WTC11 (cell line): ENCODE measurements around the gene CCSER1. TPM values are rescaled to one million over a fixed set of nuclear protein-coding genes. Genes with fewer than 3 reads are reported as not detected.

Experiments
- ATAC-seq: fragments of 200-7000 bp; cut with Tn5 transposase; 2 replicates; pipeline ENCODE4 v1.10.0; 2021; ENCODE audit warnings: mild to moderate bottlenecking, moderate library complexity
- CTCF ChIA-PET: fragments of 300-600 bp; sonication (Branson Sonifier 250); formaldehyde crosslinking; loops from one replicate; lab custom pipeline; 2021; ENCODE audit warnings: antibody characterized with exemption; lab: Charles Lee
- POLR2A ChIA-PET: fragments of 350-600 bp; sonication (Branson Sonifier 250); formaldehyde crosslinking; loops from one replicate; lab custom pipeline; 2021; ENCODE audit warnings: antibody characterized with exemption; lab: Charles Lee
- DNase-seq: peaks from one replicate; pipeline ENCODE4 v3.0.0; 2021; ENCODE audit warnings: low spot score
- H3K27ac Mint-ChIP-seq: 2 replicates; pipeline ENCODE4 v1.8.0; 2021; ENCODE audit warnings: mixed read lengths
- H3K27me3 Mint-ChIP-seq: 2 replicates; pipeline ENCODE4 v1.8.0; 2021; ENCODE audit warnings: low read depth, mild to moderate bottlenecking, moderate library complexity, mixed read lengths
- H3K36me3 Mint-ChIP-seq: 2 replicates; pipeline ENCODE4 v1.8.0; 2021; ENCODE audit warnings: mixed read lengths
- H3K4me1 Mint-ChIP-seq: 2 replicates; pipeline ENCODE4 v1.8.0; 2022; ENCODE audit warnings: mixed read lengths
- H3K4me3 Mint-ChIP-seq: 2 replicates; pipeline ENCODE4 v1.8.0; 2021; ENCODE audit warnings: mild to moderate bottlenecking, moderate library complexity, mixed read lengths
- H3K9me3 Mint-ChIP-seq: 2 replicates; pipeline ENCODE4 v1.8.0; 2021; ENCODE audit warnings: mixed read lengths
- CBFB ChIP-seq: sonication (generic); formaldehyde crosslinking; IDR thresholded peaks from 2 replicates; pipeline ENCODE4 v1.8.1; 2022; ENCODE audit warnings: mild to moderate bottlenecking, low read depth, missing genetic modification reagents
- CREB1 ChIP-seq: sonication (generic); formaldehyde crosslinking; IDR thresholded peaks from 2 replicates; pipeline ENCODE4 v1.8.0; 2023; ENCODE audit warnings: mild to moderate bottlenecking, missing genetic modification reagents
- ELF4 ChIP-seq: sonication (generic); formaldehyde crosslinking; IDR thresholded peaks from 2 replicates; pipeline ENCODE4 v1.8.1; 2022; ENCODE audit warnings: low read depth, mild to moderate bottlenecking, moderate library complexity, missing genetic modification reagents
- ESRRA ChIP-seq: sonication (generic); formaldehyde crosslinking; IDR thresholded peaks from 2 replicates; pipeline ENCODE4 v1.8.1; 2022; ENCODE audit warnings: mild to moderate bottlenecking, missing genetic modification reagents, borderline replicate concordance
- FOXK1 ChIP-seq: sonication (generic); formaldehyde crosslinking; IDR thresholded peaks from 2 replicates; pipeline ENCODE4 v1.8.0; 2022; ENCODE audit warnings: mild to moderate bottlenecking, moderate library complexity, missing genetic modification reagents
- JUN ChIP-seq: sonication (generic); formaldehyde crosslinking; IDR thresholded peaks from 2 replicates; pipeline ENCODE4 v1.8.0; 2023; ENCODE audit warnings: mild to moderate bottlenecking, missing genetic modification reagents
- NFATC4 ChIP-seq: fragments of 250-450 bp; sonication (Bioruptor Pico); IDR thresholded peaks from 2 replicates; pipeline ENCODE4 v1.9.0; 2021; ENCODE audit warnings: mild to moderate bottlenecking
- NFE2L1 ChIP-seq: sonication (generic); formaldehyde crosslinking; IDR thresholded peaks from 2 replicates; pipeline ENCODE4 v1.8.1; 2023; ENCODE audit warnings: missing genetic modification reagents
- NR2C2 ChIP-seq: sonication (generic); formaldehyde crosslinking; IDR thresholded peaks from 2 replicates; pipeline ENCODE4 v1.8.0; 2022; ENCODE audit warnings: mild to moderate bottlenecking, missing genetic modification reagents
- NR3C1 ChIP-seq: sonication (generic); formaldehyde crosslinking; conservative IDR thresholded peaks from 2 replicates; pipeline ENCODE4 v1.8.1; 2023; ENCODE audit warnings: low read depth, mild to moderate bottlenecking, missing genetic modification reagents
- OVOL2 ChIP-seq: fragments of 250-450 bp; sonication (Bioruptor Pico); IDR thresholded peaks from 2 replicates; pipeline ENCODE4 v1.9.0; 2021; ENCODE audit warnings: mild to moderate bottlenecking, borderline replicate concordance
- SMAD4 ChIP-seq: sonication (generic); formaldehyde crosslinking; IDR thresholded peaks from 2 replicates; pipeline ENCODE4 v1.8.0; 2022; ENCODE audit warnings: mild to moderate bottlenecking, missing genetic modification reagents
- TEAD1 ChIP-seq: sonication (generic); formaldehyde crosslinking; IDR thresholded peaks from 2 replicates; pipeline ENCODE4 v1.8.0; 2022; ENCODE audit warnings: mild to moderate bottlenecking, missing genetic modification reagents
- ZNF138 ChIP-seq: sonication (generic); formaldehyde crosslinking; conservative IDR thresholded peaks from 2 replicates; pipeline ENCODE4 v1.8.1; 2022; ENCODE audit warnings: mild to moderate bottlenecking, moderate library complexity, missing genetic modification reagents
- ZNF263 ChIP-seq: sonication (generic); formaldehyde crosslinking; IDR thresholded peaks from 2 replicates; pipeline ENCODE4 v1.8.1; 2022; ENCODE audit warnings: low read depth, mild to moderate bottlenecking, moderate library complexity, missing genetic modification reagents
- ZNF423 ChIP-seq: fragments of 250-450 bp; sonication (Bioruptor Pico); IDR thresholded peaks from 2 replicates; pipeline ENCODE4 v2.1.2; 2022; ENCODE audit warnings: mild to moderate bottlenecking, moderate library complexity
- total RNA-seq: library from RNA; stranded (reverse); gene quantifications from 3 replicates; pipeline ENCODE4 v1.2.3, GENCODE V29; 2021
- TF ChIP-seq, protein P1 (sequence below): fragments of 250-450 bp; sonication (Bioruptor Pico); IDR thresholded peaks from 2 replicates; pipeline ENCODE4 v1.9.0; 2021; ENCODE audit warnings: mild to moderate bottlenecking
- TF ChIP-seq, protein P2 (sequence below): sonication (generic); formaldehyde crosslinking; IDR thresholded peaks from 2 replicates; pipeline ENCODE4 v1.8.1; 2023; ENCODE audit warnings: mild to moderate bottlenecking, missing genetic modification reagents, borderline replicate concordance
- TF ChIP-seq, protein P3 (sequence below): sonication (generic); formaldehyde crosslinking; IDR thresholded peaks from 2 replicates; pipeline ENCODE4 v1.8.0; 2022; ENCODE audit warnings: mild to moderate bottlenecking, missing genetic modification reagents
- TF ChIP-seq, protein P4 (sequence below): fragments of 250-450 bp; sonication (Bioruptor Pico); IDR thresholded peaks from 2 replicates; pipeline ENCODE4 v2.1.2; 2022; ENCODE audit warnings: mild to moderate bottlenecking, moderate library complexity
- TF ChIP-seq, protein P5 (sequence below): sonication (generic); formaldehyde crosslinking; IDR thresholded peaks from 2 replicates; pipeline ENCODE4 v1.8.0; 2023; ENCODE audit warnings: missing genetic modification reagents, mild to moderate bottlenecking, borderline replicate concordance
- TF ChIP-seq, protein P6 (sequence below): sonication (generic); formaldehyde crosslinking; IDR thresholded peaks from 2 replicates; pipeline ENCODE4 v1.8.0; 2022; ENCODE audit warnings: mild to moderate bottlenecking, missing genetic modification reagents

Gene CCSER1
- total RNA-seq, 1 experiment from 2014 or later, result 0.87 TPM

DNA sequence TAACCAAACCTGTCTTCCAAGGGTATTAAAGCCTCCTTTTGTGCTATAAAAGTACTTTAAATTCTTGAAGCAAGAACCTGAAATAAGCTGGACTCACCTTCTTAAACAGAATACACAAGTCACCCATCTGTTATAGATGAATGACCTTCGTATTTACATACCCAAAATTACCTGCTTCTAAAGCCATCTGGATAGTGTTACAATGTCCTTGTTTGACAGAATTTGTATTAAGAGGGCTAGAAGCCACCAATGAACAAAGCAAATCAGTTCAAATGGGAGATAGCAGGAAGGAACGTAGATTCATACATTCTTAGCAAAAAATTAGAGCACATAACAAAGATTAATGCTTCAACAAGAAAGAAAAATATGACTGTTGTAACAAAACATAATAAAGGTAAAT lies 33.7 kb upstream of the CCSER1 start (continued):
- TF ChIP-seq, protein P1, sequence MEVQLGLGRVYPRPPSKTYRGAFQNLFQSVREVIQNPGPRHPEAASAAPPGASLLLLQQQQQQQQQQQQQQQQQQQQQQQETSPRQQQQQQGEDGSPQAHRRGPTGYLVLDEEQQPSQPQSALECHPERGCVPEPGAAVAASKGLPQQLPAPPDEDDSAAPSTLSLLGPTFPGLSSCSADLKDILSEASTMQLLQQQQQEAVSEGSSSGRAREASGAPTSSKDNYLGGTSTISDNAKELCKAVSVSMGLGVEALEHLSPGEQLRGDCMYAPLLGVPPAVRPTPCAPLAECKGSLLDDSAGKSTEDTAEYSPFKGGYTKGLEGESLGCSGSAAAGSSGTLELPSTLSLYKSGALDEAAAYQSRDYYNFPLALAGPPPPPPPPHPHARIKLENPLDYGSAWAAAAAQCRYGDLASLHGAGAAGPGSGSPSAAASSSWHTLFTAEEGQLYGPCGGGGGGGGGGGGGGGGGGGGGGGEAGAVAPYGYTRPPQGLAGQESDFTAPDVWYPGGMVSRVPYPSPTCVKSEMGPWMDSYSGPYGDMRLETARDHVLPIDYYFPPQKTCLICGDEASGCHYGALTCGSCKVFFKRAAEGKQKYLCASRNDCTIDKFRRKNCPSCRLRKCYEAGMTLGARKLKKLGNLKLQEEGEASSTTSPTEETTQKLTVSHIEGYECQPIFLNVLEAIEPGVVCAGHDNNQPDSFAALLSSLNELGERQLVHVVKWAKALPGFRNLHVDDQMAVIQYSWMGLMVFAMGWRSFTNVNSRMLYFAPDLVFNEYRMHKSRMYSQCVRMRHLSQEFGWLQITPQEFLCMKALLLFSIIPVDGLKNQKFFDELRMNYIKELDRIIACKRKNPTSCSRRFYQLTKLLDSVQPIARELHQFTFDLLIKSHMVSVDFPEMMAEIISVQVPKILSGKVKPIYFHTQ, result no peak
- no peak for TF ChIP-seq JUN (CRISPR knock-in tag)
- no peak for TF ChIP-seq CREB1
- no peak for TF ChIP-seq TEAD1
- no peak for TF ChIP-seq ZNF138 (CRISPR knock-in tag)
- no peak for TF ChIP-seq NR2C2 (CRISPR knock-in tag)

DNA sequence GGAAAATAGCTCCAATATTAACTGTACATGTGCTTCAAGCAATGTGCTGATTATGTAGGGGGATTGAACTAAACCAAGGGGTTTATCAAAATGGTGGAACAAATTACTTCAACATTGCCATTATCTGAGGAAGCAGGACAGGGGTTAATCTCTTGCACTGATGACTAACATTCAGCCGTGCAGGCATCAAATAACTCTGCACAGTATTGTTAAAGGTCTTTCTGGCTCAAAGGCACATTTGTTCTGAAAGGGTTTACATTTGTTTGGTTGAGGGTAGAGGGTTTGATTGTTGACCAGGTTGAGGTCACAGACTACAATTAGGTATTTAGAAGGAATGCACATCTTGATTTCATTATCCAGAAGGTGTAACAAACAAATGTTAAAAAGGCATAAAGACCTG lies 32.2 kb upstream of the CCSER1 start:
- CTCF ChIA-PET, result no interaction called here
- DNase-seq (no peak), ATAC-seq (no peak)
- Mint-ChIP-seq H3K4me1 (no peaks in the 10 kb centered on the region), H3K27me3 (no peaks in the 10 kb centered on the region), H3K4me3 (no peak overlapping the region), H3K9me3 (peaks cover 9% of the 10 kb centered on the region; the same call in 1 of the 2 replicates), H3K27ac (no peak overlapping the region), H3K36me3 (no peaks in the 10 kb centered on the region)
- POLR2A ChIA-PET, result no interaction called here
- TF ChIP-seq NFE2L1, result no peak
- TF ChIP-seq ESRRA (CRISPR knock-in tag), result no peak
- TF ChIP-seq CBFB (CRISPR knock-in tag), result no peak
- TF ChIP-seq ZNF263 (CRISPR knock-in tag), result no peak
- TF ChIP-seq ZNF423 (CRISPR knock-in tag), result no peak
- TF ChIP-seq SMAD4 (CRISPR knock-in tag), result no peak
- TF ChIP-seq, protein P2, sequence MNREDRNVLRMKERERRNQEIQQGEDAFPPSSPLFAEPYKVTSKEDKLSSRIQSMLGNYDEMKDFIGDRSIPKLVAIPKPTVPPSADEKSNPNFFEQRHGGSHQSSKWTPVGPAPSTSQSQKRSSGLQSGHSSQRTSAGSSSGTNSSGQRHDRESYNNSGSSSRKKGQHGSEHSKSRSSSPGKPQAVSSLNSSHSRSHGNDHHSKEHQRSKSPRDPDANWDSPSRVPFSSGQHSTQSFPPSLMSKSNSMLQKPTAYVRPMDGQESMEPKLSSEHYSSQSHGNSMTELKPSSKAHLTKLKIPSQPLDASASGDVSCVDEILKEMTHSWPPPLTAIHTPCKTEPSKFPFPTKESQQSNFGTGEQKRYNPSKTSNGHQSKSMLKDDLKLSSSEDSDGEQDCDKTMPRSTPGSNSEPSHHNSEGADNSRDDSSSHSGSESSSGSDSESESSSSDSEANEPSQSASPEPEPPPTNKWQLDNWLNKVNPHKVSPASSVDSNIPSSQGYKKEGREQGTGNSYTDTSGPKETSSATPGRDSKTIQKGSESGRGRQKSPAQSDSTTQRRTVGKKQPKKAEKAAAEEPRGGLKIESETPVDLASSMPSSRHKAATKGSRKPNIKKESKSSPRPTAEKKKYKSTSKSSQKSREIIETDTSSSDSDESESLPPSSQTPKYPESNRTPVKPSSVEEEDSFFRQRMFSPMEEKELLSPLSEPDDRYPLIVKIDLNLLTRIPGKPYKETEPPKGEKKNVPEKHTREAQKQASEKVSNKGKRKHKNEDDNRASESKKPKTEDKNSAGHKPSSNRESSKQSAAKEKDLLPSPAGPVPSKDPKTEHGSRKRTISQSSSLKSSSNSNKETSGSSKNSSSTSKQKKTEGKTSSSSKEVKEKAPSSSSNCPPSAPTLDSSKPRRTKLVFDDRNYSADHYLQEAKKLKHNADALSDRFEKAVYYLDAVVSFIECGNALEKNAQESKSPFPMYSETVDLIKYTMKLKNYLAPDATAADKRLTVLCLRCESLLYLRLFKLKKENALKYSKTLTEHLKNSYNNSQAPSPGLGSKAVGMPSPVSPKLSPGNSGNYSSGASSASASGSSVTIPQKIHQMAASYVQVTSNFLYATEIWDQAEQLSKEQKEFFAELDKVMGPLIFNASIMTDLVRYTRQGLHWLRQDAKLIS (CRISPR knock-in tag), result no peak
- TF ChIP-seq, protein P3, sequence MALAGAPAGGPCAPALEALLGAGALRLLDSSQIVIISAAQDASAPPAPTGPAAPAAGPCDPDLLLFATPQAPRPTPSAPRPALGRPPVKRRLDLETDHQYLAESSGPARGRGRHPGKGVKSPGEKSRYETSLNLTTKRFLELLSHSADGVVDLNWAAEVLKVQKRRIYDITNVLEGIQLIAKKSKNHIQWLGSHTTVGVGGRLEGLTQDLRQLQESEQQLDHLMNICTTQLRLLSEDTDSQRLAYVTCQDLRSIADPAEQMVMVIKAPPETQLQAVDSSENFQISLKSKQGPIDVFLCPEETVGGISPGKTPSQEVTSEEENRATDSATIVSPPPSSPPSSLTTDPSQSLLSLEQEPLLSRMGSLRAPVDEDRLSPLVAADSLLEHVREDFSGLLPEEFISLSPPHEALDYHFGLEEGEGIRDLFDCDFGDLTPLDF (CRISPR knock-in tag), result no peak
- no peak for TF ChIP-seq NFATC4 (CRISPR knock-in tag)

DNA sequence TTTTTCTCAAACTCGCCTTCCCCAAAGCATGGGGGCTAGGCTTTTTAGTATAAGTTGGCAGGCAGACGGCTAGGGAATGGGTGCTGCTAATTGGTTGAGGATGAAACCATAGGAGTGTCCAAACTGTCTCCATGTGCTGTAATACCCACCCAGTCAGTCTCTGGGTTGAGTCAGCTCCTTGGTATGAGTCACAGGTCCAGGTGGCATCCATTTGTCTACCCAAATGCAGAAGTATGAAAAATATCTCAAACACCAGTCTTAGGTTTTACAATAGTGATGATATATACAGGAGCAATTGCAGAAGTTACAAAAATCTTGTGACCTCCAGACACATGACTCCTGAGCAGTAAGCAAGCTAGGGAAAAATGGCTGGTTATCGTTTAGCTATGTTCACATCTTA lies 27.4 kb upstream of the CCSER1 start:
- Mint-ChIP-seq H3K36me3 (no peaks in the 10 kb centered on the region), H3K27ac (no peak overlapping the region), H3K27me3 (no peaks in the 10 kb centered on the region), H3K4me1 (no peaks in the 10 kb centered on the region), H3K4me3 (no peak overlapping the region), H3K9me3 (peaks cover 9% of the 10 kb centered on the region; the same call in 1 of the 2 replicates)
- ATAC-seq, result no peak
- DNase-seq, result no peak
- ChIA-PET CTCF (interaction anchor here (1.1 kb wide), 1 partner anchor 69 kb away, joined by 3 read pairs; no protein-coding TSS in a partner anchor), POLR2A (no interaction called here)
- no peak for TF ChIP-seq NR3C1 (CRISPR knock-in tag)
- TF ChIP-seq, protein P4, sequence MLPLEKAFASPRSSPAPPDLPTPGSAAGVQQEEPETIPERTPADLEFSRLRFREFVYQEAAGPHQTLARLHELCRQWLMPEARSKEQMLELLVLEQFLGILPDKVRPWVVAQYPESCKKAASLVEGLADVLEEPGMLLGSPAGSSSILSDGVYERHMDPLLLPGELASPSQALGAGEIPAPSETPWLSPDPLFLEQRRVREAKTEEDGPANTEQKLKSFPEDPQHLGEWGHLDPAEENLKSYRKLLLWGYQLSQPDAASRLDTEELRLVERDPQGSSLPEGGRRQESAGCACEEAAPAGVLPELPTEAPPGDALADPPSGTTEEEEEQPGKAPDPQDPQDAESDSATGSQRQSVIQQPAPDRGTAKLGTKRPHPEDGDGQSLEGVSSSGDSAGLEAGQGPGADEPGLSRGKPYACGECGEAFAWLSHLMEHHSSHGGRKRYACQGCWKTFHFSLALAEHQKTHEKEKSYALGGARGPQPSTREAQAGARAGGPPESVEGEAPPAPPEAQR, result no peak
- no peak for TF ChIP-seq OVOL2 (CRISPR knock-in tag)
- TF ChIP-seq, protein P5, sequence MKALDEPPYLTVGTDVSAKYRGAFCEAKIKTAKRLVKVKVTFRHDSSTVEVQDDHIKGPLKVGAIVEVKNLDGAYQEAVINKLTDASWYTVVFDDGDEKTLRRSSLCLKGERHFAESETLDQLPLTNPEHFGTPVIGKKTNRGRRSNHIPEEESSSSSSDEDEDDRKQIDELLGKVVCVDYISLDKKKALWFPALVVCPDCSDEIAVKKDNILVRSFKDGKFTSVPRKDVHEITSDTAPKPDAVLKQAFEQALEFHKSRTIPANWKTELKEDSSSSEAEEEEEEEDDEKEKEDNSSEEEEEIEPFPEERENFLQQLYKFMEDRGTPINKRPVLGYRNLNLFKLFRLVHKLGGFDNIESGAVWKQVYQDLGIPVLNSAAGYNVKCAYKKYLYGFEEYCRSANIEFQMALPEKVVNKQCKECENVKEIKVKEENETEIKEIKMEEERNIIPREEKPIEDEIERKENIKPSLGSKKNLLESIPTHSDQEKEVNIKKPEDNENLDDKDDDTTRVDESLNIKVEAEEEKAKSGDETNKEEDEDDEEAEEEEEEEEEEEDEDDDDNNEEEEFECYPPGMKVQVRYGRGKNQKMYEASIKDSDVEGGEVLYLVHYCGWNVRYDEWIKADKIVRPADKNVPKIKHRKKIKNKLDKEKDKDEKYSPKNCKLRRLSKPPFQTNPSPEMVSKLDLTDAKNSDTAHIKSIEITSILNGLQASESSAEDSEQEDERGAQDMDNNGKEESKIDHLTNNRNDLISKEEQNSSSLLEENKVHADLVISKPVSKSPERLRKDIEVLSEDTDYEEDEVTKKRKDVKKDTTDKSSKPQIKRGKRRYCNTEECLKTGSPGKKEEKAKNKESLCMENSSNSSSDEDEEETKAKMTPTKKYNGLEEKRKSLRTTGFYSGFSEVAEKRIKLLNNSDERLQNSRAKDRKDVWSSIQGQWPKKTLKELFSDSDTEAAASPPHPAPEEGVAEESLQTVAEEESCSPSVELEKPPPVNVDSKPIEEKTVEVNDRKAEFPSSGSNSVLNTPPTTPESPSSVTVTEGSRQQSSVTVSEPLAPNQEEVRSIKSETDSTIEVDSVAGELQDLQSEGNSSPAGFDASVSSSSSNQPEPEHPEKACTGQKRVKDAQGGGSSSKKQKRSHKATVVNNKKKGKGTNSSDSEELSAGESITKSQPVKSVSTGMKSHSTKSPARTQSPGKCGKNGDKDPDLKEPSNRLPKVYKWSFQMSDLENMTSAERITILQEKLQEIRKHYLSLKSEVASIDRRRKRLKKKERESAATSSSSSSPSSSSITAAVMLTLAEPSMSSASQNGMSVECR (CRISPR knock-in tag), result no peak
- no peak for TF ChIP-seq ELF4
- TF ChIP-seq, protein P6, sequence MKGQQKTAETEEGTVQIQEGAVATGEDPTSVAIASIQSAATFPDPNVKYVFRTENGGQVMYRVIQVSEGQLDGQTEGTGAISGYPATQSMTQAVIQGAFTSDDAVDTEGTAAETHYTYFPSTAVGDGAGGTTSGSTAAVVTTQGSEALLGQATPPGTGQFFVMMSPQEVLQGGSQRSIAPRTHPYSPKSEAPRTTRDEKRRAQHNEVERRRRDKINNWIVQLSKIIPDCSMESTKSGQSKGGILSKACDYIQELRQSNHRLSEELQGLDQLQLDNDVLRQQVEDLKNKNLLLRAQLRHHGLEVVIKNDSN (CRISPR knock-in tag), result no peak
- no peak for TF ChIP-seq FOXK1 (CRISPR knock-in tag)
